HG02571 (cell line): Measurements from ENCODE around the gene TRMT11.
"Not testable (repeated sequence)": the region's sequence is repeated elsewhere in the genome, so short reads cannot be mapped to it uniquely, and the experiment has no call there.

ENCODE experiments used
- ATAC-seq: cut with Tn5 transposase; IDR thresholded peaks from one replicate; pipeline ENCODE4 v1.9.1; 2021; ENCODE audit warnings: mild to moderate bottlenecking, moderate library complexity; ENCODE audit not compliant: unreplicated experiment

Gene TRMT11

GRCh38 chr6:125986301-125987025 lies at the start of gene TRMT11:
Gene TRMT11, plus strand, starts transcription at chr6:125986540. Its CDS starts 11 bp downstream, at chr6:125986551.
- peak; percentile 97 for ATAC-seq

- no peak for ATAC-seq
Observed at GRCh38 chr6:125939026-125939425, 47.3 kb upstream of the TRMT11 start.

- no peak for ATAC-seq
Observed at GRCh38 chr6:125939791-125940190, 46.5 kb upstream of the TRMT11 start.

- ATAC-seq: no peak
Observed at GRCh38 chr6:125940247-125941041, 45.9 kb upstream of the TRMT11 start.

GRCh38 chr6:125942672-125943527 lies 43.4 kb upstream of the TRMT11 start:
- ATAC-seq: no peak

GRCh38 chr6:125943528-125944433 lies 42.6 kb upstream of the TRMT11 start:
- ATAC-seq: no peak

- no peak for ATAC-seq
Observed at GRCh38 chr6:125944434-125944816, 41.9 kb upstream of the TRMT11 start.

GRCh38 chr6:125944896-125945295 lies 41.4 kb upstream of the TRMT11 start:
- no peak for ATAC-seq

- no peak for ATAC-seq
Observed at GRCh38 chr6:125945378-125946141, 40.8 kb upstream of the TRMT11 start.

GRCh38 chr6:125947615-125948014 lies 38.7 kb upstream of the TRMT11 start:
- ATAC-seq: no peak

- ATAC-seq: no peak
Observed at GRCh38 chr6:125948455-125948854, 37.9 kb upstream of the TRMT11 start.

- no peak for ATAC-seq
Observed at GRCh38 chr6:125949069-125949468, 37.3 kb upstream of the TRMT11 start.

GRCh38 chr6:125950293-125950692 lies 36.0 kb upstream of the TRMT11 start:
- ATAC-seq: no peak

- ATAC-seq: not testable (repeated sequence)
Observed at GRCh38 chr6:125950716-125951115, 35.6 kb upstream of the TRMT11 start.

GRCh38 chr6:125951323-125951722 lies 35.0 kb upstream of the TRMT11 start:
- ATAC-seq: no peak

GRCh38 chr6:125952764-125953501 lies 33.4 kb upstream of the TRMT11 start:
- no peak for ATAC-seq

- no peak for ATAC-seq
Observed at GRCh38 chr6:125953502-125953875, 32.9 kb upstream of the TRMT11 start.

GRCh38 chr6:125954735-125955339 lies 31.5 kb upstream of the TRMT11 start:
- no peak for ATAC-seq
